ENCODE data around the gene PLCH2.

PLCH2 gene

DNA sequence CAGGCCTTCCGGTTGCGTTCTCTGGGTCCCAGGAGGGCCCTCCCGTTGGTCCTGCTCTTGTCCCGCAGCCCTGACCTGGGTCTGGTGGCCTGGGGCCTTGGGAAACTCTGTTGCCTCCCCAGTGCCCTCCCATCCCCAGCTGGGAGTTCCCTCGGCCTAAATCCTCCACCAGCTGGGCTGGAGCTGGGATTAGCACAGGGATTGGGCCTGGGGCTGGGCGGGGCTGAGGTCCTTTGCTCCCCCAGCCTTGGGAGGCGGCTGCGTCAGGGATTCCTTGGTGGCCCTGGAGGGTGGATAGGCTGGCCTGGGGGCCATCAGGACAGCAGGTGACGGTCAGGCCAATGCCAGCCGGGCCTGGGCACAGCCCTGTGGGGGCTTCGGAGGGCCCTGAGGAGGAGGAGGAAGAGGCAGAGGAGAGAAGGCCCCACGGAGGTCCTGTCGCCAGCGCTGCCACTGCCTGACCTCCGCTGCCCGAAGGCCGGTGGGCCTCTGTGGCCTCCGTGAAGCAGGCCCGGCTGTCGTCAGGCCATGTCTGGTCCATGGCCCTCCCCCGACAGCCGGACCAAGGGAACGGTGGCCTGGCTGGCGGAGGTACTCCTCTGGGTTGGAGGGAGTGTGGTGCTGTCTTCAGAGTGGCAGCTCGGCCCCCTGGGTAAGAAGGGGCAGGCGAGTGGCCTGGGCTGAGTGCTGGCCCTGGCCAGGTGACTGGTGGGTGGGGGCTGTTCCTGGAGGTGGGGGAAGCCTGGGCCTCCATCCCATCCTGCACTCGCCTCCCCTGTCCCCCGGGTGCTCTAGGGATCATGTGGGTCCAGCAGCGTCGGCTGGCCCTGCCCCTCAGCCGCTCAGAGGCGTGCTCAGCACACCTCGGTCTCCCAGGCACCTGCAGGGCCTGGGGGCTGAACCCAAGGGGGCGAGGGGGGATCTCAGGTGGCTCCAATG lies at the start of gene PLCH2:
TSS of gene PLCH2 (plus strand) at position 229 of the 939 bp plus-strand sequence. CDS start at position 529, 300 bp downstream.
- no peaks in the 10 kb centered on the region for H3K36me3 ChIP-seq (ENCODE audit: insufficient read depth, low read length)
- no peak within 1 kb of the TSS for H3K9ac ChIP-seq (ENCODE audit: low read depth, low read length)
- no peaks in the 10 kb centered on the region for H3K9me3 ChIP-seq (ENCODE audit: control insufficient read depth, insufficient read depth, low read length)
- H3K4me1 ChIP-seq (ENCODE audit: insufficient read depth, low read length), result peaks cover 6% of the 10 kb centered on the region; the same call in 1 of the 2 replicates

- Histone ChIP-seq H3K4me1 (ENCODE audit: insufficient read depth, low read length) (no peaks in the 10 kb centered on the region), H3K9ac (ENCODE audit: low read depth, low read length) (no peak overlapping the region), H3K9me3 (ENCODE audit: control insufficient read depth, insufficient read depth, low read length) (no peaks in the 10 kb centered on the region), H3K36me3 (ENCODE audit: insufficient read depth, low read length) (no peaks in the 10 kb centered on the region)
These were observed 49.5 kb upstream of the PLCH2 start for GRCh38 chr1:2426540-2426939.

DNA sequence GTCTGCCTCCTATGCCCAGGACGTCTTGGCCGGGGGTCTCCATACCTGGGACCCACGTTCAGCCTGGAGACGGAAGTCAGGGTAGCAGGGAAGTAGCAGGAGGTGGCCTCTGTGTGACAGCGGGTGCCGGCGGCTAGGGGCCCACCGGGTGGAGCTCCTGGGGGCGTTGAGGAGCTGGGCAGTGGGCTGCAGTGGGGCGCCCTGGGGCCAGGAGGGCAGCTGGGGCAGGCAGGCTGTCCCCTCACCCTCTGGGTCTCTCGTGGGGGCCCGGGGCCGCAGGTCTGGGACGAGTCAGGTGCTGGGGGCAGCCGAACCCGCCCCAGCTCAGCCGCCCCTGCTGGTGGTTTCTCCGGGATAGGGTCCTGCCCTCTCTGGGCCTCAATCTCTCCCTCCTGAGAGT lies 49.0 kb upstream of the PLCH2 start:
- no peaks in the 10 kb centered on the region for H3K4me1 ChIP-seq (ENCODE audit: insufficient read depth, low read length)
- no peak overlapping the region for H3K9ac ChIP-seq (ENCODE audit: low read depth, low read length)
- no peaks in the 10 kb centered on the region for H3K9me3 ChIP-seq (ENCODE audit: control insufficient read depth, insufficient read depth, low read length)
- no peaks in the 10 kb centered on the region for H3K36me3 ChIP-seq (ENCODE audit: insufficient read depth, low read length)

- Histone ChIP-seq H3K9me3 (ENCODE audit: control insufficient read depth, insufficient read depth, low read length) (no peaks in the 10 kb centered on the region), H3K4me1 (ENCODE audit: insufficient read depth, low read length) (no peaks in the 10 kb centered on the region), H3K9ac (ENCODE audit: low read depth, low read length) (no peak overlapping the region), H3K36me3 (ENCODE audit: insufficient read depth, low read length) (no peaks in the 10 kb centered on the region)
These were observed 48.1 kb upstream of the PLCH2 start for GRCh38 chr1:2427976-2428375.

GRCh38 chr1:2428490-2428889 lies 47.6 kb upstream of the PLCH2 start:
- Histone ChIP-seq H3K36me3 (ENCODE audit: insufficient read depth, low read length) (no peaks in the 10 kb centered on the region), H3K4me1 (ENCODE audit: insufficient read depth, low read length) (no peaks in the 10 kb centered on the region), H3K9me3 (ENCODE audit: control insufficient read depth, insufficient read depth, low read length) (no peaks in the 10 kb centered on the region), H3K9ac (ENCODE audit: low read depth, low read length) (no peak overlapping the region)

- H3K4me1 ChIP-seq (ENCODE audit: insufficient read depth, low read length), result no peaks in the 10 kb centered on the region
- H3K36me3 ChIP-seq (ENCODE audit: insufficient read depth, low read length), result no peaks in the 10 kb centered on the region
- no peak overlapping the region for H3K9ac ChIP-seq (ENCODE audit: low read depth, low read length)
- H3K9me3 ChIP-seq (ENCODE audit: control insufficient read depth, insufficient read depth, low read length), result no peaks in the 10 kb centered on the region
These were observed 46.1 kb upstream of the PLCH2 start for GRCh38 chr1:2429780-2430591.

- no peaks in the 10 kb centered on the region for H3K4me1 ChIP-seq (ENCODE audit: insufficient read depth, low read length)
- no peaks in the 10 kb centered on the region for H3K36me3 ChIP-seq (ENCODE audit: insufficient read depth, low read length)
- no peaks in the 10 kb centered on the region for H3K9me3 ChIP-seq (ENCODE audit: control insufficient read depth, insufficient read depth, low read length)
- no peak overlapping the region for H3K9ac ChIP-seq (ENCODE audit: low read depth, low read length)
These were observed 45.5 kb upstream of the PLCH2 start for GRCh38 chr1:2430592-2430973.

DNA sequence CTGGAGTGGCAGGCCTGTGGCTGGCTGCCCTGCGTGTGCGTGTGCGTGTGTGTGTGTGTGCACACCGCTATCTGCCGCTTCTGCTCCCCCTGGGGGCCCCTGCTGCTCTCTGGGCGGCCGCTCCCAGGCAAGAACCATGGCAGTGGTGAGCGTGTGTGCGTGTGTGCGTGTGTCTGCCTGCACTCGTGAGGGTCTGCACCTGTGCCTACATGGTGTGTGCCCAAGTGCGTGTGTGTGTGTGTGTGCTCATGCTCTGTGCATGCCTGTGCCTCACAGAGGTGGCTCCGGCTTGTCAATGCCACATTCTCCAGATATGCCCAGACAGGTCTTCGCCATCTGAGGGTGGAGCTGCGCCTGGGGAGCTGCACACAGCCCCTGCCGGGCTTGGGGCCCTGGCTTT lies 45.0 kb upstream of the PLCH2 start:
- Histone ChIP-seq H3K9ac (ENCODE audit: low read depth, low read length) (no peak overlapping the region), H3K4me1 (ENCODE audit: insufficient read depth, low read length) (no peaks in the 10 kb centered on the region), H3K36me3 (ENCODE audit: insufficient read depth, low read length) (no peaks in the 10 kb centered on the region), H3K9me3 (ENCODE audit: control insufficient read depth, insufficient read depth, low read length) (no peaks in the 10 kb centered on the region)

DNA sequence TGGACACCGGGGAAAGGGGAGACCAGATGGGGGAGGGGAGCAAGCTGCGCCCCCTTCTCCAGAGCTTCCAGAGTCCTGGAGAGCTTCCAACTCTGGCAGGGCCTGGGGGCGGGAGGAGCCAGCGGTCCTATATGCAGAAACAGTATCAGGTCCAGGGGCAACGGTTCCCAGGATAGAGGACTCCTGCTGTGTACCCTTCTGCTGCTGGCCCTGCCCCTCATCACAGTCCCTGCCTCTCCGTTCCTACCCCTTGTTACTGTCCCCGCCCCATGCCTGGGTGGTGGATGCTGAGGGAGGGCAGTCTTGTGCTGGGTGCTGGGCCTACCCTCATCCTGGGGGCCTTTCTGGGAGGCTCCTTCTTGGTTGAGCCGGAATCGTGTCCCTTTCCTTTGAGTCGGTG lies 44.6 kb upstream of the PLCH2 start:
- H3K36me3 ChIP-seq (ENCODE audit: insufficient read depth, low read length), result no peaks in the 10 kb centered on the region
- H3K9ac ChIP-seq (ENCODE audit: low read depth, low read length), result no peak overlapping the region
- H3K9me3 ChIP-seq (ENCODE audit: control insufficient read depth, insufficient read depth, low read length), result no peaks in the 10 kb centered on the region
- no peaks in the 10 kb centered on the region for H3K4me1 ChIP-seq (ENCODE audit: insufficient read depth, low read length)

GRCh38 chr1:2432441-2432844 lies 43.6 kb upstream of the PLCH2 start:
- Histone ChIP-seq H3K4me1 (ENCODE audit: insufficient read depth, low read length) (no peaks in the 10 kb centered on the region), H3K36me3 (ENCODE audit: insufficient read depth, low read length) (no peaks in the 10 kb centered on the region), H3K9ac (ENCODE audit: low read depth, low read length) (no peak overlapping the region), H3K9me3 (ENCODE audit: control insufficient read depth, insufficient read depth, low read length) (no peaks in the 10 kb centered on the region)

DNA sequence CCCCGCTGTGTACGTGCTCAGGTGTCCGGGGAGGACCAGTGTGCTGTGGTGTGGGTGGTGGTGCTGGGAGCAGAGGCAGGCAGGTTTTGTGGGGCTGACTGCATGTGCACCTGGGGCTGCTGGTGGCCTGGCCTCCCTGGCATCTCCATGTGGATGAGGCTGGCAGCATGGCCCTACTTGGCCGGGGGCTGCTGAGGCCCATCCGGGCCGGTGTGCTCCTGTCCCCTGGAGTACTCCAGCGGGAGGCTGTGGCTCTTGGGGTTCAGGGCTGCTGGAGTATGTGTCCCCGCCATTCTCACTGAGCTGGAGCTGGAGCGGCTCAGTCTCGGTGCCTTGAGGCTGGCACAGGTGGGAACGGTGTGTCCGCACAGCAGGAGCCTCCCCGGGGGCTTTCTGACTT lies 42.9 kb upstream of the PLCH2 start:
- no peaks in the 10 kb centered on the region for H3K36me3 ChIP-seq (ENCODE audit: insufficient read depth, low read length)
- H3K9me3 ChIP-seq (ENCODE audit: control insufficient read depth, insufficient read depth, low read length), result no peaks in the 10 kb centered on the region
- H3K4me1 ChIP-seq (ENCODE audit: insufficient read depth, low read length), result no peaks in the 10 kb centered on the region
- no peak overlapping the region for H3K9ac ChIP-seq (ENCODE audit: low read depth, low read length)

DNA sequence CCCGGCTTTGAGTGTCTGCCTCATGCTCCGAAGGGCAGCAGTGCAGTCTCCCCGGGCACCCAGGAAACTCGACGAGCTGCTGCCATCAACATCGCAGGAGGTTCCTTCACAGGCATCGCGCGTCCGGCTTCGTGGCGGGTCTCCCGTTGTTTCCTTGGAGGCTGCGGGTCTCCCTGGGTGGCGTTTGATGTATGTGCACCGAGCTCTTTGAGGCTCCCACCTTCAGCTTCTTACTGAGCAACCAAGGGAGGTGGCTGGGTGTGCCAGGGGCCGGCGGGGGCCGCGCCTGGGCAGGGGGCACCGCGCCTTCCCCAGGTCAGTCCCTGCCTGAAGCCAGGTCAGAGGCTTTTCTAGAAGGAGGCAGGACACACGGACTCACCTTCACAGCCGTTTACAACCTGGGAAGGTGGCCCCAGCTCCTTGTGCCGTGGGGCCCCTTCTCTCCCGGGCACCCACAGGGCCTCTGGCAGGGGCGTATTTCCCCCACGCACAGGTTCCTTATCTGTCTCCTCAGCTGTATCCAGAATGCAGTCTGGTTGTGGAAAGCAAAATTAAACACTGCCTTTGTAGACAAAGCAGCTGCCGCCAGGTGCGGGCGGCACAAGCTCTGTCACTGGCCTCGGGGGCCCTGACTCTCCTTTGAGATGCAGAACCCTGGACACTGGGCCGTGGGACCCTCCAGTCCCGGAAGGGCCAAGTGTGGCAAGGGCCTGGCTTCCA lies 42.0 kb upstream of the PLCH2 start:
- Histone ChIP-seq H3K9me3 (ENCODE audit: control insufficient read depth, insufficient read depth, low read length) (no peaks in the 10 kb centered on the region), H3K9ac (ENCODE audit: low read depth, low read length) (no peak overlapping the region), H3K36me3 (ENCODE audit: insufficient read depth, low read length) (no peaks in the 10 kb centered on the region), H3K4me1 (ENCODE audit: insufficient read depth, low read length) (no peaks in the 10 kb centered on the region)

DNA sequence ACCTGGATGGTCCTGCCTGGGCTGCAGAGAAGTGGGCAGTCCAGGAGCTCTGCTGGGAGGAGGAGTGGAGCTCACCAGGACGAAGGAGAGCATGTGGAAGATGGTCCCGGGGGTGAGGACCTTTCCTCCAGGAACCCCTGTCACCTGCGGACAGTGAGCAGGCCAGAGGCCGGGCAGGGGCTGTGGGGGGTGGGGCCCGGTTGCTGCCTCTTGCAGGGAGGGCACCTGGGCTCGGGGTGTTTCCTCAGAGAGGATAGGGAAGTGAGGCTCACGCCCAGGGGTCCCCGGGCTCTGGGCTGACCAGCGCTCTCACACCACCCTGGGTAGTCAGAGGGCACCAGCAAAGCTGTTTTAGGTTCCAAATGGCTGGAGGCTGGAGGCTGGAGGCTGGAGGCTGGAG lies 41.0 kb upstream of the PLCH2 start:
- H3K36me3 ChIP-seq (ENCODE audit: insufficient read depth, low read length), result no peaks in the 10 kb centered on the region
- no peak overlapping the region for H3K9ac ChIP-seq (ENCODE audit: low read depth, low read length)
- no peaks in the 10 kb centered on the region for H3K9me3 ChIP-seq (ENCODE audit: control insufficient read depth, insufficient read depth, low read length)
- H3K4me1 ChIP-seq (ENCODE audit: insufficient read depth, low read length), result no peaks in the 10 kb centered on the region

- Histone ChIP-seq H3K9ac (ENCODE audit: low read depth, low read length) (no peak overlapping the region), H3K9me3 (ENCODE audit: control insufficient read depth, insufficient read depth, low read length) (no peaks in the 10 kb centered on the region), H3K4me1 (ENCODE audit: insufficient read depth, low read length) (no peaks in the 10 kb centered on the region), H3K36me3 (ENCODE audit: insufficient read depth, low read length) (no peaks in the 10 kb centered on the region)
These were observed 40.2 kb upstream of the PLCH2 start for GRCh38 chr1:2435746-2436355.

All from ES-I3 (cell line).